VCaP (cell line): Measurements from ENCODE around the gene TSPAN31.
"Not testable (repeated sequence)": the region's sequence is repeated elsewhere in the genome, so short reads cannot be mapped to it uniquely, and the experiment has no call there.

Experiments used
- H3K27ac ChIP-seq: fragments of 450-650 bp; 2 replicates; pipeline ENCODE4 v1.5.1; 2017
- TF ChIP-seq, protein P1 (sequence below): fragments of 450-650 bp; conservative IDR thresholded peaks from 2 replicates; pipeline ENCODE4 v1.5.1; 2017; ENCODE audit warnings: mild to moderate bottlenecking, moderate library complexity

The TSPAN31 gene

DNA sequence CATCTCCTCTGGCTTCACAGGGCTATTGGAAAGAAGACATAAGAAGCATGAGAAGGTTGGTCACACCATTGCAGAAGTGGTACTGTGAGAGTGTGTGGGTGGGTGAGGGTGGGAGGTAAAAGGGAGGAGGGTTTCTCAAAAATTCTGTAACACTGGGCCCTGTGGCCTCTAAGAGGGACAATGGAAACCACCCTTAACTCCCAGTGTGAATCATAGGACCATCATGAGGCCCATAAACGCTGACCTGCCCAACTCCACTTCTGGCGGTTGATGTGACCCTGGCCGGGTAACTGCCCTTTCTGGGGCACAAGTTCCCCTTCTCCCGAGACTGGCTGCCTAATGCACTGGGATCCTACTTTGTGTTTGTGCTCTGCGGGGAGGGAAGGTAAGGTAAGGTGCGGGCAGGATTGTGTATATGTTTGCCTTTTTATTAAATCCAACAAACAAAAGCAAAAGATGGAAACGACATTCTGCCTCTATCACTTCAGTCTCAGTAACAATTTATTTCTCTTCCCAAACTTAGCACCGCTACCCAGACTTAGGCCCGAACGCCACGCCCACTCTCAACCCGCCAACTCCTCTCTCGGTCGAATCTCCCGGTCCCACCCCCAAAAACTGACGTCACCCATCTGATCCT lies 26.5 kb downstream of the TSPAN31 start:
- peak overlapping the region; percentile 98 for H3K27ac ChIP-seq
- TF ChIP-seq, protein P1, sequence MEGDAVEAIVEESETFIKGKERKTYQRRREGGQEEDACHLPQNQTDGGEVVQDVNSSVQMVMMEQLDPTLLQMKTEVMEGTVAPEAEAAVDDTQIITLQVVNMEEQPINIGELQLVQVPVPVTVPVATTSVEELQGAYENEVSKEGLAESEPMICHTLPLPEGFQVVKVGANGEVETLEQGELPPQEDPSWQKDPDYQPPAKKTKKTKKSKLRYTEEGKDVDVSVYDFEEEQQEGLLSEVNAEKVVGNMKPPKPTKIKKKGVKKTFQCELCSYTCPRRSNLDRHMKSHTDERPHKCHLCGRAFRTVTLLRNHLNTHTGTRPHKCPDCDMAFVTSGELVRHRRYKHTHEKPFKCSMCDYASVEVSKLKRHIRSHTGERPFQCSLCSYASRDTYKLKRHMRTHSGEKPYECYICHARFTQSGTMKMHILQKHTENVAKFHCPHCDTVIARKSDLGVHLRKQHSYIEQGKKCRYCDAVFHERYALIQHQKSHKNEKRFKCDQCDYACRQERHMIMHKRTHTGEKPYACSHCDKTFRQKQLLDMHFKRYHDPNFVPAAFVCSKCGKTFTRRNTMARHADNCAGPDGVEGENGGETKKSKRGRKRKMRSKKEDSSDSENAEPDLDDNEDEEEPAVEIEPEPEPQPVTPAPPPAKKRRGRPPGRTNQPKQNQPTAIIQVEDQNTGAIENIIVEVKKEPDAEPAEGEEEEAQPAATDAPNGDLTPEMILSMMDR, result no peak

DNA sequence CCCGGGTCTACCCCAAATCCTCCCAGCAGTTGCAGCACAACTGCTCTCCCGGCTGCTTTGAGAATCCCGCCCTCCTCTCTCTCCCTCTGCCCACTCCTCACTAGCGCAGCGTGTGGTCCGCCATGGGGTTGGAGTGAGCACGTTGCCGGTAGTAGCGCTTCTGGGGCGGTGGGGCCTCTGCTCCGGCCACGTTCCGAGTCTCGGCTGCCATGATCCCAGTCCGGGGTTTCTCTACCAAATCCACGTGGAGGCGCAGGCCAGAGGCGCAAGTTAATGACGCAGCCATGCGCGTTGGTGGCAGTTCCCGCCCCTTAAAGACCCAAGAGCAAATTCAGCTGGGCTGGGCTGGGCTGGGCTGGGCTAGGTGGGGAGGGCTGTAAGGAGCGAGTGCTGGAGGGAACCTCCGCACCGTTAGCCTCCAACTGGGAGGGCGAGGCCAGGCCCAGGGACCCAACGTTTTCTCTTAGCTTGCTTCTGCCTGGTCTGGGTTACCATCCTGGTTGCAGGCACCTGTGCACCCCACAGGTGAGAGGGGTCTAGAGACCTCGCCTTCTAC lies 27.1 kb downstream of the TSPAN31 start, which contains the start of gene METTL1:
TSS of gene METTL1 (minus strand) at position 233 of the 556 bp plus-strand sequence. CDS start at position 211, 22 bp downstream.
- peak within 1 kb of the TSS; percentile 98 for H3K27ac ChIP-seq
- TF ChIP-seq, protein P1, result no peak

DNA sequence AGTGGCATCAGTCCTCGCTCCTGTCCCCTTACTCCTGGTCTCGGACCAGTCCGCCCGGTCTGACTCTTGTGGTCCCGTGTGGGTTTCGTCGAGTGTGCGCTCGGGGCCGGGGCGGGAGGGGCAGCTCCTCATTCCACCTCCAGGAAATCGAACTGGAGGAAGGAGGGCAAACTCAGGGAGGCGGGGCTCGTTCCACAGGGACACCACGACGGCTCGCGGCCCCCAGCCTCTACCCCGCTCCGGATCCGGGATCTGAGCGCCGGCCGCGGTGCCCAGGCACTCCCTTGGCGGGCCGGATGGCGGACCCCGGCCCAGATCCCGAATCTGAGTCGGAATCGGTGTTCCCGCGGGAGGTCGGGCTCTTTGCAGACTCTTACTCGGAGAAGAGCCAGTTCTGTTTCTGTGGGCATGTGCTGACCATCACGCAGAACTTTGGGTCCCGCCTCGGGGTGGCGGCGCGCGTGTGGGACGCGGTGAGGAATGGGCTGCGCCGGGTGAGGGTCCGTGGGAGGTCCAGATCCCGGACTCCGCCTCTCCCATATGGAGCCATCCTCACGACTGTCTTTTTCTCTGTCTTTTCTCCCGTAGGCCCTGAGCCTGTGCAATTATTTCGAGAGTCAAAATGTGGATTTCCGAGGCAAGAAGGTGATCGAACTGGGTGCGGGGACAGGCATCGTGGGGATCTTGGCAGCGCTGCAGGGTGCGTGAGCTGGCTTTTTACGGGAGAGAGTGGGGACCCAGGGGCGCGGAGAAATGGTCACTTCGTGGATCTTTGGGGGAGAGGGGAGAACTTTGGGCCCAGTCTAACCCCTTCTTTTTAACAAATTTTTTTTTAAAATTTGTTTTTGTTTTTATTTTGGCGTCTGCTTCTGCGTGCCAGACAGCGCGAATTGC lies 27.8 kb downstream of the TSPAN31 start, which contains the start of gene EEF1AKMT3:
TSS of gene EEF1AKMT3 (plus strand) at position 186 of the 894 bp plus-strand sequence. CDS start at position 297, 111 bp downstream.
- peak within 1 kb of the TSS; percentile 98 for H3K27ac ChIP-seq
- TF ChIP-seq, protein P1, result no peak

DNA sequence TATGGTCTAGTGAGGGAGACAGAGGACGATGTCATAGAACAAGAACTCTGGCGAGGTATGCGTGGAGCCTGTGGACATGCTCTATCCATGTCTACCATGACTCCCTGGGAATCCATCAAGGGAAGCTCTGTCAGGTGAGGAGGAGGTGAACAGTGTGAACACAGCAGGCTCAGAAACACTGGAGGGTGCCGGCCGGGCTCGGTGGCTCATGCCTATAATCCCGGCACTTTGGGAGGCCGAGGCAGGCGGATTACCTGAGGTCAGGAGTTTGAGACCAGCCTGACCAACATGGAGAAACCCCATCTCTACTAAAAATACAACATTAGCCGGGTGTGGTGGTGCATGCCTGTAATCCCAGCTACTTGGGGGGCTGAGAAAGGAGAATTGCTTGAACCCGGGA lies 29.8 kb downstream of the TSPAN31 start:
- not testable (repeated sequence) for H3K27ac ChIP-seq

DNA sequence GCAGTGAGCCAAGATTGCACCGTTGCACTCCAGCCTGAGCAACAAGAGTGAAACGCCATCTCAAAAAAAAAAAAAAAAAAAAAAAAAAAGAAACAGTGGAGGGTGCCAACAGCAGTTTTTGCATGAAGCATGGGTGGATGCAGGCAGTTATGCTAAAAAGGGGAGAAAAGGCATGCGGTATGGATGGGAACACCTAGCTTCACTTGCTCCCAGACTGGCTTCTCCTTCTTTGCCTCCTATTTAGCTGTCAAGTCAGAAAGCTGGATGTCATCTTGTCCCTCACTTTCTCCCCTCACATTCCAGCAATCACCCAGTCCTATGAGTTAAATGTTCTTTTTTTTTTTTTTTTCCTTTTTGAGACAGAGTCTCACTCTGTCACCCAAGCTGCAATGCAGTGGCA lies 30.2 kb downstream of the TSPAN31 start:
- no peak overlapping the region for H3K27ac ChIP-seq
- TF ChIP-seq, protein P1, result no peak

DNA sequence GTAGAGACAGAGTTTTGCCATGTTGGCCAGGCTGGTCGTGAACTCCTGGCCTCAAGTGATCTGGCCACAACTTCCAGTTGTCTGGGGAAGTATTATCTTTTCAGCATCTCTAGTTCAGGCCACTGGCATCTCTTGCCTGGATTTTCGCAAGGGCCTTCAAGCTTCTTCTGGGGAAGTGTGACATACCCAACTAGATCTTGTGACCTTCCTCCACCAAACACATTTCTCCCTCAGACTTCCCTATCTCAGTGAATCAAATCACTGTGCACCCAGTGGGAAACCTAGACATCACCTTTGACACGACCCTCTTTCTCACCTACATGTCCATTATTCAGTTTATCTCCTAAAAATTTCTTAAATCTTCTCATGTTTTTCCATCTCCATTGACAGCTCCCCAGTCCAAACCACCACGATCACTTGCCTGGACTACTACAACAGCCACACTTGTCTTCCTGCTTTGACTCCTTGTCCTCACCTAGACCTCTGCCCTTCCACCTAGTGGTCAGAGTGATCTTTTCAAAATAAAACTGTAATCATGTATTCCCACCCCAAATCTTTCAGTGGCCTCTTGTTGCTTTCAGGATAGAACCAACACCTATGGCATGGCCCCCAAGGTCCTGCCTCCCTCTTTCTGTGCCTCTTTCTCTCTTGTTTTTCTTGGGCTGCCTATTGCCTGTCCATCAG lies 30.9 kb downstream of the TSPAN31 start:
- TF ChIP-seq, protein P1, result no peak
- H3K27ac ChIP-seq, result no peak overlapping the region

DNA sequence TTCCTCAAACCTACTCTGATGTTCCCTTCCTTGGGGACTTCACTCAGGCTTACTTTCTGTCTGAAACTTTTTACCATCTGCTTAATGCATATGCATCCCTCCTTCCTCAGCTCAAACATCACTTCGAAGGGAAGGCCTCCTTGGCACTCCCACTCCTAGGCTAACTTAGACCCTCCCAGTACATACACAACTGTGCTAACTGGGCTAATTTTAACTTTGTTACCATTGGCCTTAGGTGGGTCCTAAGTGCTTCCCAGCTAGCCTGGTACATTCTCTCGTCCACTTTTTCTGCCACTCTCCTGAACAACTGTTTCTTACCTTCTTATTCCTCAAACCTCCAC lies 31.4 kb downstream of the TSPAN31 start:
- TF ChIP-seq, protein P1, result no peak
- no peak overlapping the region for H3K27ac ChIP-seq
